NCI-H2107 treated with DMSO at 0.1 percent for 48 hours (cell line): Measurements from ENCODE around the gene MFAP2.

ENCODE experiments used
- DNase-seq: peaks from one replicate; lab custom pipeline; 2025; ENCODE audit not compliant: unreplicated experiment; lab: John Stamatoyannopoulos, UW

MFAP2 gene

GRCh38 chr1:16981269-16981849 is 939 bp upstream of the MFAP2 start:
- no peak for DNase-seq

- DNase-seq: no peak
Observed at GRCh38 chr1:16979475-16980327, 719 bp downstream of the MFAP2 start.

- no peak for DNase-seq
Observed at GRCh38 chr1:16978567-16979474, 1.6 kb downstream of the MFAP2 start.

GRCh38 chr1:16978139-16978538 is 2.3 kb downstream of the MFAP2 start:
- DNase-seq: no peak

- no peak for DNase-seq
Observed at GRCh38 chr1:16977377-16977776, 3.0 kb downstream of the MFAP2 start.

GRCh38 chr1:16976966-16977365 is 3.5 kb downstream of the MFAP2 start:
- DNase-seq: no peak

- DNase-seq: no peak
Observed at GRCh38 chr1:16975838-16976237, 4.6 kb downstream of the MFAP2 start.

GRCh38 chr1:16975211-16975610 is 5.2 kb downstream of the MFAP2 start:
- no peak for DNase-seq

GRCh38 chr1:16973215-16973614 is 7.2 kb downstream of the MFAP2 start:
- no peak for DNase-seq

- DNase-seq: no peak
Observed at GRCh38 chr1:16972189-16972895, 8.1 kb downstream of the MFAP2 start.

GRCh38 chr1:16971341-16972188 is 8.9 kb downstream of the MFAP2 start:
- DNase-seq: peak; percentile 50

- DNase-seq: no peak
Observed at GRCh38 chr1:16970132-16970910, 10.1 kb downstream of the MFAP2 start.

- DNase-seq: no peak
Observed at GRCh38 chr1:16969651-16970050, 10.8 kb downstream of the MFAP2 start.

GRCh38 chr1:16969057-16969611 is 11.3 kb downstream of the MFAP2 start:
- no peak for DNase-seq

GRCh38 chr1:16968372-16968771 is 12.0 kb downstream of the MFAP2 start:
- no peak for DNase-seq

- DNase-seq: no peak
Observed at GRCh38 chr1:16967962-16968361, 12.5 kb downstream of the MFAP2 start.

- no peak for DNase-seq
Observed at GRCh38 chr1:16967095-16967575, 13.3 kb downstream of the MFAP2 start.

- DNase-seq: no peak
Observed at GRCh38 chr1:16966282-16966681, 14.1 kb downstream of the MFAP2 start.
